Right ventricle myocardium inferior (tissue), 1 donor: ENCODE data around the gene TYROBP. TPM values are rescaled to one million over a fixed set of nuclear protein-coding genes. Genes with fewer than 3 reads are reported as not detected.

ENCODE experiments used
- ATAC-seq: fragments of 200-7000 bp; cut with Tn5 transposase; one replicate; pipeline ENCODE4 v1.9.1; 2020; ENCODE audit warnings: mild to moderate bottlenecking, moderate library complexity
- DNase-seq: peaks from one replicate; pipeline ENCODE4 v3.0.0; 2021; ENCODE audit errors: missing footprints
- intact Hi-C: fragments of 100-400 bp; cut with DNase I; formaldehyde crosslinking; loops from one replicate; pipeline ENCODE4 v1.11.0; 2022
- total RNA-seq: library from RNA; stranded (reverse); fragmentation: NEBNext Ultra II Directional; extraction: Animal tissue kit (Norgen Biotek cat#: 25700); gene quantifications from one replicate; pipeline ENCODE4 v1.2.1, GENCODE V29; 2021
- donor health status: DM: no; HTN: yes; CAD: no; lungs with severe emphysema.

TYROBP gene
- total RNA-seq, 1 donor from 2014 or later: 34.5 TPM

GRCh38 chr19:35860818-35861639 is 47.1 kb downstream of the TYROBP start:
- DNase-seq (no peak), ATAC-seq (no peak)
- intact Hi-C loops: no loop called here

- no peak for ATAC-seq
- DNase-seq: no peak
- intact Hi-C loops: no loop called here
Observed at GRCh38 chr19:35860436-35860817, 47.7 kb downstream of the TYROBP start.

DNA sequence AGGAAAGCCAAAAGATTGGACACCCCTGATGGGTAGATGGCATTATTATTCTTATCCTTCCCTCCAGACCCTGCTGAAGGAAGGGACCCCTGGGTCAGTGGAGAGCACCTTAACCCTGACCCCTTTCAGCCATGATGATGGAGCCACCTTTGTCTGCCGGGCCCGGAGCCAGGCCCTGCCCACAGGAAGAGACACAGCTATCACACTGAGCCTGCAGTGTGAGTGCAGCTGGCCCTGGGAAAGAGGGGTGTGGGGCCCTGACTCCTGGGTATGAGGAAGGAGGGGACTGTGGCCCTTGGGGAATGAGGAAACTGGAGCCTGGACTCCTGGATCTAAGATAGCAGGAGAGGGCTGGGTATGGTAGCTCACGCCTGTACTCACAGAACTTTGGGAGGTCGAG is 48.7 kb downstream of the TYROBP start:
- intact Hi-C loops: no loop called here
- no peak for ATAC-seq
- no peak for DNase-seq

DNA sequence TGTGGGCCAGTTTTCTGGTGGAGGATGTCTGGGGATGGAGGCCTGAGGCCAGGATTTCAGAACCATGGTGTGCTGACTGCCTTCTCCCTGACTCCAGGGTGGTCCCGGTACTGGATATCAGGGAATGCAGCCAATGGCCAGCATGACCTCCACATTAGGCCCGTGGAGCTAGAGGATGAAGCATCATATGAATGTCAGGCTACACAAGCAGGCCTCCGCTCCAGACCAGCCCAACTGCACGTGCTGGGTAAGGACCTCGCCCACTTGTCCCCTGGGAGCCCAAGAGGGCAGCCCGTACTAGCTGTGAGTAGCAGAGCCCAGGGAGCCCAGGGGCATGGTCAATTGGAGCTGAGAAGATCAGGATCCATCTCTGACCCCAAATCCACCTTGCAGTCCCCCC is 49.8 kb downstream of the TYROBP start:
- ATAC-seq (no peak), DNase-seq (peak; percentile 1)
- intact Hi-C loops: no loop called here

DNA sequence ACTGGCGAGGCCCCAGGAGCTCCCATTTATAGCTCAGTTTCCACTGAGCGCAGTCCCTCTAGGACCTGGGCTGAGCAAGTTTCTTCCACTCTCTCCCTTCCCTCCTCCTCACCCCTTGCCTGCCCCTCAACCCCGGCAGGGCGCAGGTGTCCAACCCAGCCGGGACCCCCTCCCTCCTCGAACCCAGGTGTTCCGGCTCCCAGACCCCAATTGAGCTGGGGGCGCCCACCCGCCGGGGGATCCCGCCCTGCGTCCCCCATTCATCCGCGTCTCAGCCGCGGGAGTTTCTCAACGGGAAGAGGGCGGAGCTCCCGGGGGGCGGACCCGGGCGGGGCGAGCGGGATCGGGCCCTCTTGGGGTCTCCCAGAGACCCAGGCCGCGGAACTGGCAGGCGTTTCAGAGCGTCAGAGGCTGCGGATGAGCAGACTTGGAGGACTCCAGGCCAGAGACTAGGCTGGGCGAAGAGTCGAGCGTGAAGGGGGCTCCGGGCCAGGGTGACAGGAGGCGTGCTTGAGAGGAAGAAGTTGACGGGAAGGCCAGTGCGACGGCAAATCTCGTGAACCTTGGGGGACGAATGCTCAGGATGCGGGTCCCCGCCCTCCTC is 51.4 kb downstream of the TYROBP start, which contains the start of gene KIRREL2:
Gene KIRREL2 (plus strand): TSS at position 366 of the 604 bp plus-strand sequence. CDS start 209 bp downstream, at position 575.
- ATAC-seq (no peak), DNase-seq (peak; percentile 51)
- intact Hi-C loops: no loop called here

Other genes with a start within 250 kb of the TYROBP start
- not detected for gene UPK1A, start 241.8 kb downstream of the TYROBP start, total RNA-seq
- gene ZBTB32, start 203.7 kb downstream of the TYROBP start, total RNA-seq: not detected
- 12.7 TPM for gene KMT2B, start 190.3 kb downstream of the TYROBP start, total RNA-seq
- gene IGFLR1, start 165.8 kb downstream of the TYROBP start, total RNA-seq: 5.1 TPM
- 19.5 TPM for gene U2AF1L4, start 162.9 kb downstream of the TYROBP start, total RNA-seq
- gene PSENEN, start 162.6 kb downstream of the TYROBP start, total RNA-seq: 44.7 TPM
- gene LIN37, start 159.7 kb downstream of the TYROBP start, total RNA-seq: 8.2 TPM
- 662 TPM for gene HSPB6, start 151.3 kb downstream of the TYROBP start, total RNA-seq
- gene PROSER3, start 150.1 kb downstream of the TYROBP start, total RNA-seq: 5.1 TPM
- gene ARHGAP33, start 132.7 kb downstream of the TYROBP start, total RNA-seq: 4.2 TPM
- not detected for gene PRODH2, start 95.5 kb downstream of the TYROBP start, total RNA-seq
- gene NPHS1, start 55.8 kb downstream of the TYROBP start, total RNA-seq: not detected
- not detected for gene KIRREL2, start 51.4 kb downstream of the TYROBP start, total RNA-seq
- 20.5 TPM for gene APLP1, start 39.7 kb downstream of the TYROBP start, total RNA-seq
- gene NFKBID, start 7.8 kb downstream of the TYROBP start, total RNA-seq: 2.1 TPM
- 6.3 TPM for gene HCST, start 5.8 kb downstream of the TYROBP start, total RNA-seq
- gene LRFN3, start 28.1 kb upstream of the TYROBP start, total RNA-seq: 8.4 TPM
- 9.7 TPM for gene SDHAF1, start 86.9 kb upstream of the TYROBP start, total RNA-seq
- 0.35 TPM for gene SYNE4, start 100.5 kb upstream of the TYROBP start, total RNA-seq
- gene ALKBH6, start 105.9 kb upstream of the TYROBP start, total RNA-seq: 12.1 TPM
- 3.6 TPM for gene CLIP3, start 124.6 kb upstream of the TYROBP start, total RNA-seq
- gene THAP8, start 146.0 kb upstream of the TYROBP start, total RNA-seq: 4.1 TPM
- 25.5 TPM for gene WDR62, start 146.6 kb upstream of the TYROBP start, total RNA-seq
- gene OVOL3, start 202.8 kb upstream of the TYROBP start, total RNA-seq: not detected
- 145 TPM for gene POLR2I, start 206.6 kb upstream of the TYROBP start, total RNA-seq
- gene TBCB, start 207.2 kb upstream of the TYROBP start, total RNA-seq: 114 TPM
- 854 TPM for gene CAPNS1, start 231.8 kb upstream of the TYROBP start, total RNA-seq
- 3,337 TPM for gene COX7A1, start 244.2 kb upstream of the TYROBP start, total RNA-seq